PC-3 (cell line): ENCODE results near the gene IL36B. TPM values are rescaled to one million over a fixed set of nuclear protein-coding genes. Genes with fewer than 3 reads are reported as not detected.

Experiments used
- ATAC-seq: fragments of 200-7000 bp; cut with Tn5 transposase; 2 replicates; pipeline ENCODE4 v1.9.1; 2020; ENCODE audit warnings: mild to moderate bottlenecking, moderate library complexity
- BruUV-seq: library from RNA; stranded (reverse); fragments of 400-500 nt; replicated peaks from 2 replicates; lab custom pipeline; 2021; lab: Mats Ljungman, UMichigan
- CTCF ChIA-PET: fragments of 300-600 bp; sonication (Branson Sonifier 250); formaldehyde crosslinking; loops from one replicate; lab custom pipeline; 2022; ENCODE audit warnings: antibody characterized with exemption; lab: Charles Lee
- POLR2A ChIA-PET: fragments of 300-600 bp; sonication (Branson Sonifier 250); formaldehyde crosslinking; loops from one replicate; lab custom pipeline; 2022; ENCODE audit warnings: antibody characterized with exemption; ENCODE audit not compliant: unreplicated experiment; lab: Charles Lee
- DNase-seq: peaks from one replicate; pipeline ENCODE4 v3.0.0-alpha.2; 2015
- H2AFZ ChIP-seq: fragments of 300-600 bp; sonication (generic); 2 replicates; pipeline ENCODE4 v1.6.0; 2016; ENCODE audit warnings: antibody characterized with exemption, low read length
- H3F3A ChIP-seq: fragments of 300-600 bp; sonication (generic); one replicate; pipeline ENCODE4 v1.6.0; 2017; ENCODE audit warnings: antibody characterized with exemption, low read length, control low read depth, mild to moderate bottlenecking; ENCODE audit not compliant: unreplicated experiment
- H3K27ac ChIP-seq: fragments of 300-600 bp; sonication (generic); 2 replicates; pipeline ENCODE4 v1.5.1; 2016; ENCODE audit warnings: mild to moderate bottlenecking, low read length
- H3K27me3 ChIP-seq: fragments of 300-600 bp; sonication (generic); 2 replicates; pipeline ENCODE4 v1.6.1; 2016; ENCODE audit warnings: low read length, mixed read lengths
- H3K36me3 ChIP-seq: fragments of 300-600 bp; sonication (generic); 2 replicates; pipeline ENCODE4 v1.6.1; 2016; ENCODE audit warnings: low read depth, mixed run types, low read length, mixed read lengths
- H3K4me1 ChIP-seq: fragments of 300-600 bp; sonication (generic); 2 replicates; pipeline ENCODE4 v1.5.1; 2016; ENCODE audit warnings: low read length; ENCODE audit not compliant: insufficient read depth
- H3K4me2 ChIP-seq: fragments of 300-600 bp; sonication (generic); 2 replicates; pipeline ENCODE4 v1.6.0; 2016; ENCODE audit warnings: low read length
- H3K4me3 ChIP-seq: fragments of 300-600 bp; sonication (generic); 2 replicates; pipeline ENCODE4 v1.5.1; 2016; ENCODE audit warnings: mild to moderate bottlenecking, low read length, mixed read lengths
- H3K79me2 ChIP-seq: fragments of 300-600 bp; sonication (generic); 2 replicates; pipeline ENCODE4 v1.6.1; 2017; ENCODE audit warnings: low read length, mixed read lengths
- H3K9ac ChIP-seq: fragments of 300-600 bp; sonication (generic); 2 replicates; pipeline ENCODE4 v1.6.0; 2016; ENCODE audit warnings: mild to moderate bottlenecking, low read length
- H3K9me2 ChIP-seq: fragments of 300-600 bp; sonication (generic); replicated peaks from 2 replicates; pipeline ENCODE4 v1.6.1; 2016; ENCODE audit warnings: mixed run types, low read length, mixed read lengths
- H3K9me3 ChIP-seq: fragments of 300-600 bp; sonication (generic); 2 replicates; pipeline ENCODE4 v1.6.1; 2016; ENCODE audit warnings: low read length, mixed read lengths
- H4K20me1 ChIP-seq: fragments of 300-600 bp; sonication (generic); 2 replicates; pipeline ENCODE4 v1.6.1; 2016; ENCODE audit warnings: low read length, mixed read lengths
- CTCF ChIP-seq: fragments of 300-600 bp; sonication (generic); conservative IDR thresholded peaks from 2 replicates; pipeline ENCODE4 v1.5.1; 2017; ENCODE audit warnings: antibody characterized with exemption, low read depth, mild to moderate bottlenecking, low read length
- EZH2 ChIP-seq: fragments of 300-600 bp; sonication (generic); IDR thresholded peaks from one replicate; pipeline ENCODE4 v1.6.1; 2017; ENCODE audit warnings: antibody characterized with exemption, mild to moderate bottlenecking, low read length; ENCODE audit not compliant: unreplicated experiment
- EZH2phosphoT487 ChIP-seq: fragments of 300-600 bp; sonication (generic); IDR thresholded peaks from 2 replicates; pipeline ENCODE4 v1.6.1; 2018; ENCODE audit warnings: mild to moderate bottlenecking, antibody characterized with exemption, low read length, borderline replicate concordance
- intact Hi-C: fragments of 100-400 bp; cut with micrococcal nuclease; formaldehyde crosslinking; loops from 2 replicates; pipeline ENCODE4 v1.9.0; 2023
- total RNA-seq: library from RNA; depleted of rRNA; stranded (reverse); fragments of >200 nt; gene quantifications from 2 replicates; pipeline ENCODE4 v1.2.3, GENCODE V29; 2014

Gene IL36B
- total RNA-seq, 1 experiment from 2014 or later, result not detected

GRCh38 chr2:112994648-112995047 is 58.0 kb downstream of the IL36B start:
- H4K20me1 ChIP-seq, result no peaks in the 10 kb centered on the region
- CTCF ChIA-PET, result no interaction called here

DNA sequence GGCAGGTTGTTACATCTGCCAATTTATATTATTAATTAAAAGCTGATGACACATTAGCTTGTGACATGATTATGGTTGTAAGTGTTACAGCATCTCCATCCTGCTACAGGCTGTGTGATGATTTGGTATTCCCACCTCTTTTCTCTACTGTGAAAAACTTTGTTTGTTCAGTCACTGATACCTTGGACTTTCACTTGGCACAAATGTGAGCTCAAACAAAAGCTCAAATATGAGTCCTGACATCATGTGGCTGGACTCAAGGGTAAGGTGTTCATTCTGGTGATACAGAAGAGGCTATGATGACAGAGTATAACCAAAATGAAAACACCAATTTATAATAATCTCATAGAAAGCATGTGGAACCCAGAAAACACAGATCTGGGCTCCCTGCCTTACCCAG is 58.8 kb downstream of the IL36B start:
- no peaks in the 10 kb centered on the region for H3K27me3 ChIP-seq
- no peaks in the 10 kb centered on the region for H3K36me3 ChIP-seq
- H3K4me3 ChIP-seq, result no peak overlapping the region
- H3K9me3 ChIP-seq, result peaks cover 10% of the 10 kb centered on the region; the same call in 1 of the 2 replicates
- no peak overlapping the region for H2AFZ ChIP-seq
- ATAC-seq (no peak), DNase-seq (no peak)
- H3K4me1 ChIP-seq, result no peaks in the 10 kb centered on the region
- H3K27ac ChIP-seq, result no peak overlapping the region
- ChIA-PET POLR2A (no interaction called here), CTCF (no interaction called here)
- intact Hi-C loops, result no loop called here
- no peak overlapping the region for H3K4me2 ChIP-seq
- H3K9me2 ChIP-seq, result 0 out of 2 replicates have a peak, but pooled peaks cover 3% of the 10 kb centered on the region
- TF ChIP-seq EZH2 (no peak), EZH2phosphoT487 (no peak), CTCF (no peak)
- no TSS peak for BruUV-seq
- H3F3A ChIP-seq, result no peaks in the 10 kb centered on the region
- H3K9ac ChIP-seq, result no peak overlapping the region
- H3K79me2 ChIP-seq, result no peaks in the 10 kb centered on the region
- H4K20me1 ChIP-seq, result no peaks in the 10 kb centered on the region

More at GRCh38 chr2:112994648-112995047, 58.0 kb downstream of the IL36B start:
- Histone ChIP-seq H3F3A (no peaks in the 10 kb centered on the region), H3K9ac (no peak overlapping the region), H3K27ac (no peak overlapping the region), H3K9me2 (0 out of 2 replicates have a peak, but pooled peaks cover 3% of the 10 kb centered on the region), H3K4me1 (no peaks in the 10 kb centered on the region), H3K4me3 (no peak overlapping the region), H2AFZ (no peak overlapping the region), H3K9me3 (peaks cover 12% of the 10 kb centered on the region; the same call in 1 of the 2 replicates), H3K36me3 (no peaks in the 10 kb centered on the region), H3K4me2 (no peak overlapping the region), H3K79me2 (no peaks in the 10 kb centered on the region), H3K27me3 (no peaks in the 10 kb centered on the region)
- TF ChIP-seq EZH2, result no peak
- TF ChIP-seq EZH2phosphoT487, result no peak
- no peak for TF ChIP-seq CTCF
- POLR2A ChIA-PET, result no interaction called here
- intact Hi-C loops, result no loop called here
- ATAC-seq (no peak), DNase-seq (no peak)
- no TSS peak for BruUV-seq

DNA sequence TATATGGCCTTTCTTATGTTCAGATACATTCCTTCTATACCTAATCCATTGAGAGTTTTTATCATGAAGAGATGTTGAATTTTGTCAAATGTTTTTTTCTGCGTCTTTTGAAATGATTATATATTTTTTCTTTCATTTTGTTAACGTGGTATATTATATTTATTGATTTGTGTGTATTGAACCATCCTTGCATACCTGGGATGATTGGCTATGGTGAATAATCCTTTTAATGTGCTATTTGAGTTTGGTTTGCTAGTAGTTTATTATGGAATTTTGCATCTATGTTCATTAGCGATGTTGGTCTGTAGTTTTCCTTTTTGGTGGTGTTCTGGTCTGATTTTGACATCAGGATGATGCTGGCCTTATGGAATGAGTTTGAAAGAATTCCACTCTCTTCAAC is 63.1 kb downstream of the IL36B start:
- no peak overlapping the region for H2AFZ ChIP-seq
- no peak overlapping the region for H3K4me3 ChIP-seq
- H3K27ac ChIP-seq, result no peak overlapping the region
- H3K27me3 ChIP-seq, result no peaks in the 10 kb centered on the region
- TF ChIP-seq EZH2phosphoT487 (no peak), EZH2 (no peak), CTCF (no peak)
- no peaks in the 10 kb centered on the region for H3K4me1 ChIP-seq
- 0 out of 2 replicates have a peak, but pooled peaks cover 3% of the 10 kb centered on the region for H3K9me2 ChIP-seq
- DNase-seq, result no peak
- H3K9ac ChIP-seq, result no peak overlapping the region
- no peaks in the 10 kb centered on the region for H3K79me2 ChIP-seq
- no peaks in the 10 kb centered on the region for H3K36me3 ChIP-seq
- H3F3A ChIP-seq, result no peaks in the 10 kb centered on the region
- no TSS peak for BruUV-seq
- ATAC-seq, result no peak
- no peaks in the 10 kb centered on the region for H4K20me1 ChIP-seq
- CTCF ChIA-PET, result no interaction called here
- POLR2A ChIA-PET, result no interaction called here
- H3K9me3 ChIP-seq, result peaks cover 10% of the 10 kb centered on the region; the same call in 1 of the 2 replicates
- no peak overlapping the region for H3K4me2 ChIP-seq
- intact Hi-C loops, result no loop called here
